GM19328 (cell line): ENCODE data around the gene AHNAK.
"Not testable (repeated sequence)": the region's sequence is repeated elsewhere in the genome, so short reads cannot be mapped to it uniquely, and the experiment has no call there.

Experiments used
- ATAC-seq: cut with Tn5 transposase; IDR thresholded peaks from one replicate; pipeline ENCODE4 v1.9.1; 2021; ENCODE audit warnings: mild to moderate bottlenecking, moderate library complexity; ENCODE audit not compliant: unreplicated experiment

AHNAK gene

GRCh38 chr11:62572431-62572830 lies 25.8 kb upstream of the AHNAK start:
- ATAC-seq: no peak

- not testable (repeated sequence) for ATAC-seq
These were observed 24.9 kb upstream of the AHNAK start for GRCh38 chr11:62571493-62571892.

- not testable (repeated sequence) for ATAC-seq
These were observed 24.3 kb upstream of the AHNAK start for GRCh38 chr11:62570903-62571302.

GRCh38 chr11:62569611-62570010 lies 23.0 kb upstream of the AHNAK start:
- ATAC-seq: no peak

GRCh38 chr11:62567018-62567633 lies 20.5 kb upstream of the AHNAK start:
- ATAC-seq: no peak

- no peak for ATAC-seq
These were observed 19.6 kb upstream of the AHNAK start for GRCh38 chr11:62566247-62566646.

DNA sequence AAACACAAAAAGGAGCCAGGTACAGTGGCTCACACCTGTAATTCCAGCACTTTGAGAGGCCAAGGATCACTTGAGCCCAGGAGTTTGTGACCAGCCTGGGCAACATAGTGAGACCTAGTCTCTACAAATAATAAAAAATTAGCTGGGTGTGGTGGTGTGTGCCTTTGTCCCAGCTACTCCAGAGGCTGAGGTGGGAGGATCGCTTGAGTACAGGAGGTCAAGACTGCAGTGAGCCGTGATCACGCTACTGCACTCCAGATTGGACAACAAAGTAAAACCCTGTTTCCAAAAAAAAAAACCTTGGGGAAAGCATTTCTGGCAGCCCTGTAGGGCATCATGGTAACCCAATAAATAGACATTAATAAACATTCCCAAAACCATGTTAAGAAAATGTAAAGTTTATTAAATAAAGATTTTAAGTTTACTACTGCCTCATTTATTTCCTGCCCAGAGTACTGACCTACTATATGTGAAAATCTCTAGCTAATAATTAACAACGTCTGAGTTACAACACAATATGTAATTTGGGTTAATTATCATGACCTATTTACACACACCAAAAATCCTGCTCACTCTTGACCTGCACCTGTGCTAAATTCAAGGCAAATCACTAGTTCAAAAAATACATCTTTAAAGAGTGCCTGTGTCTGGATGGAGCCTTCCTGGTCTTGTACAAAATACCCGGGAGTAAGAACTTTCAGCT lies 18.6 kb upstream of the AHNAK start:
- ATAC-seq: no peak

- ATAC-seq: not testable (repeated sequence)
These were observed 15.1 kb upstream of the AHNAK start for GRCh38 chr11:62561677-62562230.

- no peak for ATAC-seq
These were observed 14.0 kb upstream of the AHNAK start for GRCh38 chr11:62560566-62561103.

DNA sequence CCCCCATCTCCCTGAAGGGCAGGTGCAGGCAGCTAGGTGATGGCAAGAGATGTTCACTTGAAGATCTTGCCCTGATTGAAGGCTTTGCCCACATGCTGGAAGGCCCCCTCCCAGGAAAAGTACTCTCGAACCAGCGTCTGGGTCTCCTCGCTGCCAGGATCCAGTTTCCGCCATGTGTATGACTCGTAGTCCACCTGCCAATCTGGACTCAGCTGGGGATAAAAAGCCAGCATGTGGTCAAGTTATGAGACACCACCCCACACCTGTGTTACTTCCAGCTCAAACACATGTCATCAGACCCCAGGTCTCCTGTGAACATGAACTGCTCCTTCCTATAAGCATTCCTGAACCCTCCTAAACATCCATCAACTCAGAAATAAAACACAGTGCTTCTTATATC lies 13.0 kb upstream of the AHNAK start:
- ATAC-seq: not testable (repeated sequence)

DNA sequence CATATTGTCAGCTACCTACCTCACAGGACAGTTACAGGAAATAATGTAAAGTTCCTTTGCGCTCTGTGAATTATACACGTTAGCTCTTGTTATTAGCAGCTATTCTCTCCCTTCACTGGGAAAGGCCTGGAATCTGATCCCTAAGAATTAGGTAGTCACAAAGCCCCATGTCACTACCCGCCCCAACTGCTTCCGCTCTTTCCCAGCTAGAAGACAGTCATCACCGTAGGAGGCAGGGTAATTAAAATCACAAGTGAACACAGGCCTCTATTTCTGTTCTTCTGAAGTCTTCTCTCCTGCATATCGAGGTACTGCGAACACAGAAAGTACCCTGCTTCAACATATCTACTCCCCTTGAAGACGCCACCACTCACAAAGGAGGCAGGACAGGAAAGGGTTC lies 12.6 kb upstream of the AHNAK start:
- no peak for ATAC-seq

DNA sequence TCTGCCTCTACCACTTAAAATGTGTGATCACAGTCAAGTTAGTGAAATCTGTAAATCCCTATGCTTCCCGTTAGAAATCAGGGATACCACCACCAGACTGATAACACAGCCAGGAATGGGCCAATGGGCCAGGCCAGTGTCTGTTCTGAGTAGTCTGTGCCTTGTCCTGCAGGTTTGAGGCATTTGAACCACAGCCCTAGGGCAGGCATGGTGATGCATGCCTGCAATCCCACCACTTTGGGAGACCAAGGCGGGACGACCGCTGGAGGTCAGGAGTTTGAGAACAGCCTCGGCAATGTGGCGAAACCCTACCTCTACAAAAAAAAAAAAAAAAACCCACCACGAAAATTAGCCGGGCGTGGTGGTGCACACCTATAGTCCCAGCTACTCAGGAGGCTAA lies 12.1 kb upstream of the AHNAK start:
- ATAC-seq: no peak

DNA sequence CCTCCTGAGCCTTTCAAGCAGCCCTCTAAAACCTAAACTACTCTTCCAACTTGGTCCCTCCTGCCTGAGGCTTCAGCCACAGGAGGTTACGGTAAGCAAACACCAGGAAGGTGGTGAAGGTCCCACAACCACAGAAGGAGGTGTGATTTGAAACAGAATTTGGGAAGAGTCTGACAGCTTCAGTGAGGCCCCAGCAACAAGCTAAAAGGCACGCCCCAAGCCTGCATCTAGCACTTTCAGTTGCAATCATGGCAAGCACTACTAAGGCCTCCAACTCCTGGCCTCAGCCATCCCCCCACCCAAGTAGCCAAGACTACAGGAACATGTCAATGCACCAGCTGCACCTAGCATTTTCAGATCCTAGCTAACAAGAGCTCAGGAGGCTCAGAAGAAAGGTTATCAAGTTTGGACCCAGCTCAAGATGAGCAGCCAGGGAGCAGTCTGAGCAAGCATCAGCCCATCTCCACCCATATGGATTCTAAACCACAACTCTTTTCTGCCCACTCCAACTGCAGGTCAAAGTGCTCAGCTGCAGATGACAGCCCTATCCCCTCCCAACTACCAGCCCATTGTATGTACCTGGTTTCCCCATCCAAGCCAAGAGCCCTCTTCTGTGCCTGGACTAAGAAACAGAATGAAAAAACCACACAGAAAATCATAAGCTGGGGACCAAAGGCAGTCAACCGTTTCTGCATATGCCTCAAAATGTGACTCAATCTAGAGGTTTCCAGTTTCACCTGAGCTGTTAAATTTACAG lies 10.4 kb upstream of the AHNAK start:
- ATAC-seq: no peak

GRCh38 chr11:62556108-62556874 lies 9.7 kb upstream of the AHNAK start:
- no peak for ATAC-seq

DNA sequence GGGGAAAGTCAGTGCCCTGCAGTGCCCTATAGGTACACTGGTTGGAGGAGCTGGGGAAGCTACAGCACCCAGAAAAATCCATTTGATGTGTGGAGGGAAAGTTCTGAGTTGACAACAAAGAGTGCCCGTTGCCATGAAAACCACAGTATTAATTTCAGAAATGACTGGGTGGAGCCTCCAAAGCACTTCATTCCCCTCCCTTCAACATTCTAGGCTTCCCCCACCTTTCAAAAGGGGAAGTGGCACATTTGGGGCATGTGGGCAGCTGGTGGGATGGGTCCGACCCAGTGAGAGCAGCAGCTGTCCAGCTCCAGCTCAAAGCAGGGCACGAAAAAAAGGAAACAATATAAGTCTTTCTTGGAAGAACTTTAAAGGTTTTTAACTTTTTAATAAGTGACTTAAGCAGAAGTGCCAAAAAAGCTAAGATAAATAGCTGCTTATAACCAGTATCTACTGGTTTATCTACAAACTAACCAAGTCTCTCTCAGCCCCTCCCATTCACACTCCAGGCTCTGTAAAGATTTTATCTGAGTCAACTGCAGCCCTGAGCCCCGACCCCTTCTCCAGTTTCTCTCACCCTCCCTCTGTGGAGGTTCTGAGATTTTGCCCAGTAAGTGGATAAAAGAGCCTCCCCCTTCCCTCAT lies 9.0 kb upstream of the AHNAK start:
- ATAC-seq: no peak

DNA sequence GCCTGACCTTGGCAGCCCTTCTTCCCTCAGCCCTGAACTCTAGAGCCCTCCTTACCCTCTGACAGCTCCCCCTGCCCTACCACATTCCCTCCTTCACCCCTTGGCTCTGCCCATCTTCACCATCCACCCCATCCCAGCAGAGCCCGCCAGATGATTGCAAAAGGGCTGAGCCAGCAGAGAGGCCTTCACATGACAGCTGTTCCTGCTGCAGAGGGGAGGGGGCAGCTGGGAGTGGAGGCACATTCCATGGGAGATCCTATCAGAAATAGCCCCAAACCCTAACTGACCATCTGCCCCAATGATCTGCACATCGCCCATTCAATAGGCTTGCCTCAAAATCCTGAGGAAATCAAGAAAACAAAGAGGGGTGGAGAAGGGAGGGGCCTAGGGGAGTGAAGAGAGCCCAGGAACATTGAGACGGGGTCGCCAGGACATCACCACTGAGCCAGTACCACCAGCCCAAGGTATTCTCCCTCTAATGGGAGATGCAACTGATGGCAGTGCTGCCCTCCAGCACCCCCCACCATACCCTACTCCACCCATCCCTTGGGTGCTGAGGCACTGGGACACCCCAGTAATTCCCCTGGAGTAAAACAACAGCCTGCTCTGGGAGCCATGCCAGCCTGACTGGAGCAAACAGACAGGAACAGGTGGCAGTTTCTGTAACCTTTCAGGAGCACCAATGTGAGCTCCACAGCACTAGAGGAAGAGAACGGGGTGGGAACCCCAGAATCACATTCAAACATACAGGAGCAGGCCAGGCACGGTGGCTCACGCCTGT lies 8.0 kb upstream of the AHNAK start:
- ATAC-seq: no peak

- ATAC-seq: no peak
These were observed 7.3 kb upstream of the AHNAK start for GRCh38 chr11:62553839-62554361.

- ATAC-seq: no peak
These were observed 6.7 kb upstream of the AHNAK start for GRCh38 chr11:62553080-62553838.
